Psoas muscle (tissue), 8 donors: ENCODE measurements around the gene WNT7B. TPM values are rescaled to one million over a fixed set of nuclear protein-coding genes. Genes with fewer than 3 reads are reported as not detected.

Experiments
- ATAC-seq, 4 donors: fragments of 200-7000 bp; cut with Tn5 transposase; one replicate each; pipeline ENCODE4 v1.9.1; 2020; ENCODE audit warnings: moderate library complexity in 3 of 4, mild to moderate bottlenecking in 2 of 4
- DNase-seq, 2 donors: peaks; one replicate each; pipeline ENCODE4 v3.0.0-alpha.2; 2020
- H3K27ac ChIP-seq: fragments of 200-600 bp; one replicate; pipeline ENCODE4 v1.8.0; 2022
- H3K27me3 ChIP-seq, 3 donors: fragments of 200-600 bp in 1 of 3; one replicate each; pipeline versions ENCODE4 v1.6.1 to v1.8.0; 2013 to 2022; ENCODE audit warnings: low read length in 2 of 3, mild to moderate bottlenecking in 2 of 3, moderate library complexity in 1 of 3; ENCODE audit not compliant: insufficient read depth in 3 of 3
- H3K36me3 ChIP-seq, 2 donors: fragments of 200-600 bp in 1 of 2; one replicate each; pipeline versions ENCODE4 v1.6.1 to v1.8.0; 2013 to 2022; ENCODE audit warnings: low read depth in 1 of 2, mild to moderate bottlenecking in 1 of 2, moderate library complexity in 1 of 2; ENCODE audit not compliant: insufficient read depth in 1 of 2
- H3K4me1 ChIP-seq: fragments of 200-600 bp; one replicate; pipeline ENCODE4 v1.8.0; 2022
- H3K4me3 ChIP-seq: fragments of 200-600 bp; one replicate; pipeline ENCODE4 v1.8.0; 2022; ENCODE audit warnings: mild to moderate bottlenecking
- H3K9me3 ChIP-seq: fragments of 200-600 bp; one replicate; pipeline ENCODE4 v1.8.0; 2022
- WGBS, 3 donors: extraction: QIAGEN DNeasy Blood & Tissue Kit; methylation state at CpG; one replicate each; pipeline versions ENCODE4 v1.1.6 to v1.1.7; 2013; 5-methylcytosine and 5-hydroxymethylcytosine counted together
- intact Hi-C, 2 donors: fragments of 100-400 bp; cut with DNase I; formaldehyde crosslinking; loops; one replicate each; pipeline versions ENCODE4 v1.11.0 to v1.14.2; 2022
- polyA plus RNA-seq, 3 donors: library from polyadenylated mRNA; stranded (reverse); fragments of 200-250 nt; gene quantifications; one replicate each; pipeline ENCODE4 v1.2.3, GENCODE V29; 2013
- total RNA-seq, 4 donors: library from RNA; stranded (reverse); fragmentation: NEBNext Ultra II Directional in 2 of 4; extraction: Animal tissue kit (Norgen Biotek cat#: 25700) in 2 of 4; gene quantifications; one replicate each; pipeline versions ENCODE4 v1.2.1 to v1.2.4, GENCODE V29; 2021 to 2023
- TF ChIP-seq, protein P1 (sequence below): fragments of 200-600 bp; IDR thresholded peaks from one replicate; pipeline ENCODE4 v1.8.0; 2022; ENCODE audit warnings: antibody characterized with exemption
- donor health status: healthy with polysubstance abuse.
- donor health status: DM: no; HTN: no; CAD: no; lungs with moderate emphysema.
- donor health status: Bipolar disorder and iron deficiency.
- donor health status: healthy.
- donor health status: DM: yes; HTN: yes; CAD: no.
- donor health status: DM: no; HTN: no; CAD: no.
- donor health status: DM: no; HTN: no; CAD: no.
- donor health status: DM: yes; HTN: yes; CAD: no.

The WNT7B gene
- total and polyA plus RNA-seq, 7 donors = 0.05 TPM; not detected in 6

DNA sequence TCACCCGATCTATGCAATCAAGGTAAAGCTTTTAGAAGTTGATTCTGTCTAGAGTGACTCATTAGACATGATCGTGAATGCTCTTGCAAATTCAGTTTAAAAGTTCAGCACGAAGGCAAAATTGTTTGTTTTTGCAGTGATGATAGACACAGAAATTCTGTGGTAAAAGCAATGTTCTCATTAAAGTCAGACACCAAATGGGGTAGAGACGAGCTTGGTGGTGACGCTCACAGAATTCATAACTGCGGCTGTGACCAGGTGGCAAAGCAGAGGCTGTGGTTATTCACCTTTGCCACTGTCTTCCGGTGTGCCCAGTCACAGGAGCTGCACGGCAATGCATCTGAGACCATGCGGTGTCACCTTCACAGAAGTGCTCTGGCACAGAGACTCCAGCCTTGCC, 83.4 kb downstream of the WNT7B start:
- Histone ChIP-seq H3K36me3 (no peaks in the 10 kb centered on the region), H3K9me3 (no peaks in the 10 kb centered on the region), H3K4me3 (no peak overlapping the region), H3K4me1 (no peaks in the 10 kb centered on the region), H3K27ac (no peak overlapping the region), H3K27me3 (peaks cover 0 to 59% (median 16%) of the 10 kb centered on the region in 3 donors)
- DNase-seq (peak in 1 of 2 donors; percentile 10), ATAC-seq (no peak)
- intact Hi-C loops = no loop called here
- TF ChIP-seq, protein P1, sequence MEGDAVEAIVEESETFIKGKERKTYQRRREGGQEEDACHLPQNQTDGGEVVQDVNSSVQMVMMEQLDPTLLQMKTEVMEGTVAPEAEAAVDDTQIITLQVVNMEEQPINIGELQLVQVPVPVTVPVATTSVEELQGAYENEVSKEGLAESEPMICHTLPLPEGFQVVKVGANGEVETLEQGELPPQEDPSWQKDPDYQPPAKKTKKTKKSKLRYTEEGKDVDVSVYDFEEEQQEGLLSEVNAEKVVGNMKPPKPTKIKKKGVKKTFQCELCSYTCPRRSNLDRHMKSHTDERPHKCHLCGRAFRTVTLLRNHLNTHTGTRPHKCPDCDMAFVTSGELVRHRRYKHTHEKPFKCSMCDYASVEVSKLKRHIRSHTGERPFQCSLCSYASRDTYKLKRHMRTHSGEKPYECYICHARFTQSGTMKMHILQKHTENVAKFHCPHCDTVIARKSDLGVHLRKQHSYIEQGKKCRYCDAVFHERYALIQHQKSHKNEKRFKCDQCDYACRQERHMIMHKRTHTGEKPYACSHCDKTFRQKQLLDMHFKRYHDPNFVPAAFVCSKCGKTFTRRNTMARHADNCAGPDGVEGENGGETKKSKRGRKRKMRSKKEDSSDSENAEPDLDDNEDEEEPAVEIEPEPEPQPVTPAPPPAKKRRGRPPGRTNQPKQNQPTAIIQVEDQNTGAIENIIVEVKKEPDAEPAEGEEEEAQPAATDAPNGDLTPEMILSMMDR = no peak
- WGBS, 3 donors = 73 to 84% (median 79%) methylated on average over 9 of the region's 9 CpGs

DNA sequence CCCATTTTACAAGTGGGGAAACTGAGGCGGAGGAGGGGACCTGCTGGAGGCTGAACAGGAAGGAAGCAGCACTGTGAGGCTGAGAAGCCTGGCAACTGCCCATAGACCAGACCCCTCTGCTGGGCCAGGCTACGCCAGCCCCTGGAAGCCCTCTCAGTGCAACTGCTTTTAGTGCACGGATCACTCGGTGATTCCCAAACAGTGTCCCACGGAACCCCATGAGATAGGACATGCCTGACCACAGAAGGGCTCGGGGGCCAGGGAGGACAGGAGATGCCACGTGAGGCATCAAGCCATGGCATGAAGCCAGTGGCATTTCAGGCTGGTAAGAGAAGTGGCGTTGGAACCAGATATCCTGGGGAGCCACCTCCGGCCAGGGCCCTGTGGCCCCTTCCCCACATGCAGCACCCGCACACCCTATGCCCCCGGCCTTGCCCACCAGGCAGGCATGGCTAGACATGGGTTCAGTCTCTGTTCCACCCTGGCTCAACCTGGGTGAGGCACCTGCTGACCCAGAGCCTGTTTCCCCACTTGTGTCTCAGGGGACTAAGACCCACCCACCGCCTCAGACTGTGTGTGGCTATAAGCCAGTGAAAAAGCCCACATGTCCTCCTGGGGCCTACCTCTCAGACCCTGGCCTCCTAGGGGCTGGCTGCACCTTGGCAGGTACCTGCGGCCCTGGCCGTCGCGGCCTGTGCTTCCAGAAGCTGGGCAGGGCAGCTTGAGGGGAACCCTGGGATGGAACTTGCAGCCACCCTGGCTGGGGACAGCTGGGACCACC, 84.1 kb downstream of the WNT7B start:
- TF ChIP-seq, protein P1 = no peak
- Histone ChIP-seq H3K9me3 (no peaks in the 10 kb centered on the region), H3K36me3 (no peaks in the 10 kb centered on the region), H3K27me3 (peaks cover 0 to 54% (median 15%) of the 10 kb centered on the region in 3 donors), H3K4me3 (no peak overlapping the region), H3K4me1 (no peaks in the 10 kb centered on the region), H3K27ac (no peak overlapping the region)
- 75 to 85% (median 75%) methylated on average over 15 to 16 of the region's 16 CpGs for WGBS, 3 donors
- ATAC-seq (no peak), DNase-seq (peak; percentile 12 to 46)
- intact Hi-C loops = no loop called here

- intact Hi-C loops = no loop called here
- no peak overlapping the region for H3K4me3 ChIP-seq
- DNase-seq (peak; percentile 9 to 42), ATAC-seq (no peak)
- H3K9me3 ChIP-seq = no peaks in the 10 kb centered on the region
- H3K27ac ChIP-seq = no peak overlapping the region
- TF ChIP-seq, protein P1 = no peak
- peaks cover 0 to 58% (median 15%) of the 10 kb centered on the region in 3 donors for H3K27me3 ChIP-seq
- H3K4me1 ChIP-seq = no peaks in the 10 kb centered on the region
- H3K36me3 ChIP-seq = no peaks in the 10 kb centered on the region
- 62 to 70% (median 66%) methylated on average over 21 to 22 of the region's 22 CpGs for WGBS, 3 donors
These were observed 84.9 kb downstream of the WNT7B start for GRCh38 chr22:45891996-45892621.

- no peak overlapping the region for H3K4me3 ChIP-seq
- no peaks in the 10 kb centered on the region for H3K4me1 ChIP-seq
- TF ChIP-seq, protein P1 = no peak
- intact Hi-C loops = no loop called here
- no peak overlapping the region for H3K27ac ChIP-seq
- WGBS, 3 donors = 61 to 72% (median 72%) methylated on average over 25 of the region's 25 CpGs
- ATAC-seq = no peak
- H3K9me3 ChIP-seq = no peaks in the 10 kb centered on the region
- H3K27me3 ChIP-seq = peaks cover 0 to 59% (median 14%) of the 10 kb centered on the region in 3 donors
- peak; percentile 9 to 38 for DNase-seq
- no peaks in the 10 kb centered on the region for H3K36me3 ChIP-seq
These were observed 85.4 kb downstream of the WNT7B start for GRCh38 chr22:45891471-45891995.
